HEK293 (cell line): ENCODE measurements around the gene UGT1A10.

Experiments used
- CTCF ChIA-PET: fragments of 350-600 bp; formaldehyde crosslinking; extraction: SDS; loops from one replicate; lab custom pipeline; 2021; ENCODE audit warnings: antibody characterized with exemption; lab: Yijun Ruan, JAX
- POLR2A ChIA-PET: fragments of 300-600 bp; formaldehyde crosslinking; extraction: SDS; loops from one replicate; lab custom pipeline; 2020; ENCODE audit warnings: antibody characterized with exemption, inconsistent platforms; lab: Yijun Ruan, JAX
- H3K27ac ChIP-seq: fragments of 200-500 bp; sonication (Bioruptor generic); 2 replicates; pipeline ENCODE4 v1.5.1; 2014; ENCODE audit warnings: low read depth, low read length, control low read depth, inconsistent platforms; ENCODE audit errors: extremely low read depth
- H3K36me3 ChIP-seq, 2 experiments: fragments of 200-500 bp in 1 of 2; sonication (Bioruptor generic) in 1 of 2; 1 replicate in 1 of 2; 2 replicates in 1 of 2; pipeline ENCODE4 v1.5.1; 2014 to 2017; ENCODE audit warnings: inconsistent platforms in 2 of 2, low read length in 2 of 2; ENCODE audit not compliant: control insufficient read depth in 2 of 2, insufficient read depth in 1 of 2
- H3K4me1 ChIP-seq: fragments of 200-500 bp; sonication (Bioruptor generic); 2 replicates; pipeline ENCODE4 v1.5.1; 2014; ENCODE audit warnings: mild to moderate bottlenecking, low read length, inconsistent platforms; ENCODE audit not compliant: control insufficient read depth, insufficient read depth
- H3K4me3 ChIP-seq: 2 replicates; pipeline ENCODE4 v1.5.1; 2011; ENCODE audit warnings: low read depth, mild to moderate bottlenecking, control low read depth, low read length, moderate library complexity
- H3K9me3 ChIP-seq: fragments of 200-500 bp; sonication (Bioruptor generic); 2 replicates; pipeline ENCODE4 v1.5.1; 2014; ENCODE audit warnings: low read depth, low read length, inconsistent platforms; ENCODE audit not compliant: control insufficient read depth, insufficient read depth
- FEZF1 ChIP-seq: fragments of 450-650 bp; formaldehyde crosslinking; IDR thresholded peaks from 2 replicates; pipeline ENCODE4 v1.5.1; 2016; ENCODE audit warnings: missing biosample characterization, missing genetic modification characterization
- HOXC10 ChIP-seq: sonication (generic); formaldehyde crosslinking; IDR thresholded peaks from 2 replicates; pipeline ENCODE4 v1.8.1; 2023; ENCODE audit warnings: mild to moderate bottlenecking, missing genetic modification reagents
- KLF10 ChIP-seq: fragments of 450-650 bp; IDR thresholded peaks from 2 replicates; pipeline ENCODE4 v1.5.1; 2018; ENCODE audit warnings: missing biosample characterization, mild to moderate bottlenecking, missing genetic modification characterization
- OVOL3 ChIP-seq: fragments of 450-650 bp; formaldehyde crosslinking; IDR thresholded peaks from 2 replicates; pipeline ENCODE4 v1.5.1; 2016; ENCODE audit warnings: missing biosample characterization, missing genetic modification characterization
- ZBTB26 ChIP-seq: fragments of 450-650 bp; formaldehyde crosslinking; optimal IDR thresholded peaks from 2 replicates; pipeline ENCODE3; 2016; ENCODE audit warnings: missing biosample characterization, mild to moderate bottlenecking, missing genetic modification characterization
- ZBTB6 ChIP-seq: fragments of 450-650 bp; formaldehyde crosslinking; IDR thresholded peaks from 2 replicates; pipeline ENCODE4 v1.5.1; 2017; ENCODE audit warnings: missing biosample characterization, missing genetic modification characterization
- ZIC2 ChIP-seq: fragments of 450-650 bp; formaldehyde crosslinking; IDR thresholded peaks from 2 replicates; pipeline ENCODE4 v1.5.1; 2016; ENCODE audit warnings: missing biosample characterization, missing genetic modification characterization
- ZNF10 ChIP-seq: fragments of 450-650 bp; formaldehyde crosslinking; IDR thresholded peaks from 2 replicates; pipeline ENCODE4 v1.5.1; 2017; ENCODE audit warnings: missing biosample characterization, missing genetic modification characterization
- ZNF155 ChIP-seq: fragments of 450-650 bp; formaldehyde crosslinking; IDR thresholded peaks from 2 replicates; pipeline ENCODE4 v1.5.1; 2016; ENCODE audit warnings: missing biosample characterization, missing genetic modification characterization
- ZNF16 ChIP-seq: fragments of 450-650 bp; formaldehyde crosslinking; IDR thresholded peaks from 2 replicates; pipeline ENCODE4 v1.5.1; 2016; ENCODE audit warnings: low read depth, missing biosample characterization, missing genetic modification characterization
- ZNF169 ChIP-seq: fragments of 450-650 bp; formaldehyde crosslinking; IDR thresholded peaks from 2 replicates; pipeline ENCODE4 v1.5.1; 2016; ENCODE audit warnings: missing biosample characterization, missing genetic modification characterization
- ZNF202 ChIP-seq: fragments of 450-650 bp; formaldehyde crosslinking; IDR thresholded peaks from 2 replicates; pipeline ENCODE4 v1.5.1; 2016; ENCODE audit warnings: missing biosample characterization, missing genetic modification characterization, borderline replicate concordance
- ZNF211 ChIP-seq: fragments of 450-650 bp; formaldehyde crosslinking; IDR thresholded peaks from 2 replicates; pipeline ENCODE4 v1.5.1; 2016; ENCODE audit warnings: low read depth, missing biosample characterization, missing genetic modification characterization
- ZNF404 ChIP-seq: fragments of 450-650 bp; formaldehyde crosslinking; IDR thresholded peaks from 2 replicates; pipeline ENCODE4 v1.5.1; 2017; ENCODE audit warnings: missing biosample characterization, missing genetic modification characterization
- ZNF501 ChIP-seq: fragments of 450-650 bp; formaldehyde crosslinking; IDR thresholded peaks from 2 replicates; pipeline ENCODE4 v1.5.1; 2016; ENCODE audit warnings: missing biosample characterization, missing genetic modification characterization
- ZNF514 ChIP-seq: fragments of 450-650 bp; formaldehyde crosslinking; IDR thresholded peaks from 2 replicates; pipeline ENCODE4 v1.5.1; 2016; ENCODE audit warnings: missing biosample characterization, missing genetic modification characterization
- ZNF561 ChIP-seq: fragments of 450-650 bp; IDR thresholded peaks from 2 replicates; pipeline ENCODE4 v1.5.1; 2018; ENCODE audit warnings: missing biosample characterization, missing genetic modification characterization, borderline replicate concordance
- ZNF580 ChIP-seq: fragments of 450-650 bp; formaldehyde crosslinking; IDR thresholded peaks from 2 replicates; pipeline ENCODE4 v1.5.1; 2016; ENCODE audit warnings: missing biosample characterization, missing genetic modification characterization
- ZNF610 ChIP-seq: fragments of 450-650 bp; formaldehyde crosslinking; IDR thresholded peaks from 2 replicates; pipeline ENCODE4 v1.5.1; 2016; ENCODE audit warnings: missing biosample characterization, missing genetic modification characterization, borderline replicate concordance
- ZNF629 ChIP-seq: fragments of 450-650 bp; formaldehyde crosslinking; IDR thresholded peaks from 2 replicates; pipeline ENCODE4 v1.5.1; 2017; ENCODE audit warnings: missing biosample characterization, missing genetic modification characterization
- ZNF639 ChIP-seq: fragments of 450-650 bp; formaldehyde crosslinking; IDR thresholded peaks from 2 replicates; pipeline ENCODE4 v1.5.1; 2016; ENCODE audit warnings: missing biosample characterization, missing genetic modification characterization
- ZNF701 ChIP-seq: fragments of 450-650 bp; formaldehyde crosslinking; IDR thresholded peaks from 2 replicates; pipeline ENCODE4 v1.5.1; 2016; ENCODE audit warnings: missing biosample characterization, missing genetic modification characterization
- ZNF830 ChIP-seq: fragments of 450-650 bp; IDR thresholded peaks from 2 replicates; pipeline ENCODE4 v1.5.0; 2018; ENCODE audit warnings: missing biosample characterization, missing genetic modification characterization, low read depth, mild to moderate bottlenecking, moderate library complexity

UGT1A10 gene

GRCh38 chr2:233758141-233758540 lies 121.9 kb downstream of the UGT1A10 start:
- no peak for TF ChIP-seq ZNF404 (tag by site-specific recombination)
- no peak for TF ChIP-seq KLF10 (tag by site-specific recombination)
- TF ChIP-seq ZNF169 (tag by site-specific recombination), result no peak
- no peak for TF ChIP-seq ZNF10 (tag by site-specific recombination)
- TF ChIP-seq ZNF701 (tag by site-specific recombination), result no peak
- no peak for TF ChIP-seq ZNF155 (tag by site-specific recombination)
- no peak for TF ChIP-seq OVOL3 (tag by site-specific recombination)
- TF ChIP-seq ZNF16 (tag by site-specific recombination), result no peak
- TF ChIP-seq ZNF211 (tag by site-specific recombination), result no peak
- no peak for TF ChIP-seq ZNF561
- TF ChIP-seq ZNF830 (tag by site-specific recombination), result no peak
- no peak for TF ChIP-seq ZNF639
- TF ChIP-seq ZNF202 (tag by site-specific recombination), result no peak
- TF ChIP-seq FEZF1, result no peak
- no peak for TF ChIP-seq ZNF629
- TF ChIP-seq ZIC2 (tag by site-specific recombination), result no peak
- no peak for TF ChIP-seq ZBTB6
- no peak for TF ChIP-seq ZNF501
- H3K4me3 ChIP-seq, result no peak overlapping the region
- no peaks in the 10 kb centered on the region for H3K4me1 ChIP-seq
- no peaks in the 10 kb centered on the region for H3K9me3 ChIP-seq
- ChIA-PET CTCF (no interaction called here), POLR2A (no interaction called here)
- H3K36me3 ChIP-seq, result no peaks in the 10 kb centered on the region
- no peak overlapping the region for H3K27ac ChIP-seq

GRCh38 chr2:233758849-233759248 lies 122.6 kb downstream of the UGT1A10 start:
- Histone ChIP-seq H3K36me3 (no peaks in the 10 kb centered on the region), H3K4me3 (no peak overlapping the region), H3K27ac (no peak overlapping the region), H3K4me1 (no peaks in the 10 kb centered on the region)
- TF ChIP-seq ZNF211 (tag by site-specific recombination), result no peak
- TF ChIP-seq ZBTB26 (tag by site-specific recombination), result no peak
- TF ChIP-seq ZNF580 (tag by site-specific recombination), result no peak
- TF ChIP-seq ZNF610 (tag by site-specific recombination), result no peak
- TF ChIP-seq HOXC10 (CRISPR knock-in tag), result no peak
- TF ChIP-seq ZNF629, result no peak
- no peak for TF ChIP-seq ZNF514 (tag by site-specific recombination)
- TF ChIP-seq, all 188 proteins: peak for 0
- CTCF ChIA-PET, result no interaction called here
- H3K9me3 ChIP-seq, result no peaks in the 10 kb centered on the region
- POLR2A ChIA-PET, result no interaction called here
